Astrocyte (in vitro differentiated cells and primary cell): ENCODE results near the gene CCDC177.

Experiments used
- EZH2 ChIP-seq: IDR thresholded peaks from 2 replicates; pipeline ENCODE4 v1.6.1; 2012; ENCODE audit warnings: mild to moderate bottlenecking, low read length, inconsistent platforms; ENCODE audit not compliant: insufficient read depth
- TF ChIP-seq, protein P1 (sequence below): IDR thresholded peaks from 2 replicates; pipeline ENCODE4 v1.5.1; 2011; ENCODE audit warnings: low read depth, mild to moderate bottlenecking, inconsistent platforms, low read length, moderate library complexity; ENCODE audit not compliant: insufficient read depth

DNA sequence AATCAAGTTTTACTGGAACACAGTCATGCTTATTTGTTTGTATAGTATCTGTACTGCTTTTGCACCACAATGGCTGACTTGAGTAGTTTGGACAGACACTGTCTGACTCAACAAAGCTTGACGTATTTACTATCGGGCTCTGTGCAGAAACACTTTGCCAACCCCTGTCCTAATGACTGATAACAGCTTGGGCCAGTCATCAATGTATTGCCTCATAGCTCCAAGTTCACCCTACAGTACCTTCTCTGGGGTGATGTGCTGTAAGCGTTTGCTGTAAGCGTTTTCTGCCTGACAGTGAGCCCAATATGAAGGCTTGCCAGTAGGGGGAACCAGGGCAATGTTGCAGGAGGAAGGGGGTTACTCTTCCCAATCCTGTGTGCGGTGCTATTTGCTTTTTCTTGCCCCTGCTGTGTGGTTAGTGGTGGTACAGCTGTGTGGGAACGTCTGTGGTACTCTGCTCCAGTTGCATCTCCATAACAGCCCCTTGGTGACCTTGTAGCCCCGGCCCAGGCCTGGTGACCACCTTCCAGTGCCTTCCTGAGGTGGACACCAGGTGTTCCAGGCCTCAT lies 5.4 kb upstream of the CCDC177 start:
- TF ChIP-seq, protein P1, sequence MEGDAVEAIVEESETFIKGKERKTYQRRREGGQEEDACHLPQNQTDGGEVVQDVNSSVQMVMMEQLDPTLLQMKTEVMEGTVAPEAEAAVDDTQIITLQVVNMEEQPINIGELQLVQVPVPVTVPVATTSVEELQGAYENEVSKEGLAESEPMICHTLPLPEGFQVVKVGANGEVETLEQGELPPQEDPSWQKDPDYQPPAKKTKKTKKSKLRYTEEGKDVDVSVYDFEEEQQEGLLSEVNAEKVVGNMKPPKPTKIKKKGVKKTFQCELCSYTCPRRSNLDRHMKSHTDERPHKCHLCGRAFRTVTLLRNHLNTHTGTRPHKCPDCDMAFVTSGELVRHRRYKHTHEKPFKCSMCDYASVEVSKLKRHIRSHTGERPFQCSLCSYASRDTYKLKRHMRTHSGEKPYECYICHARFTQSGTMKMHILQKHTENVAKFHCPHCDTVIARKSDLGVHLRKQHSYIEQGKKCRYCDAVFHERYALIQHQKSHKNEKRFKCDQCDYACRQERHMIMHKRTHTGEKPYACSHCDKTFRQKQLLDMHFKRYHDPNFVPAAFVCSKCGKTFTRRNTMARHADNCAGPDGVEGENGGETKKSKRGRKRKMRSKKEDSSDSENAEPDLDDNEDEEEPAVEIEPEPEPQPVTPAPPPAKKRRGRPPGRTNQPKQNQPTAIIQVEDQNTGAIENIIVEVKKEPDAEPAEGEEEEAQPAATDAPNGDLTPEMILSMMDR: peak; percentile 62
- no peak for TF ChIP-seq EZH2
